ENCODE measurements around the gene RGS9. TPM values are rescaled to one million over a fixed set of nuclear protein-coding genes. Genes with fewer than 3 reads are reported as not detected.

The RGS9 gene
- total RNA-seq, 2 donors from 2014 or later: 5.3 to 7.3 TPM

DNA sequence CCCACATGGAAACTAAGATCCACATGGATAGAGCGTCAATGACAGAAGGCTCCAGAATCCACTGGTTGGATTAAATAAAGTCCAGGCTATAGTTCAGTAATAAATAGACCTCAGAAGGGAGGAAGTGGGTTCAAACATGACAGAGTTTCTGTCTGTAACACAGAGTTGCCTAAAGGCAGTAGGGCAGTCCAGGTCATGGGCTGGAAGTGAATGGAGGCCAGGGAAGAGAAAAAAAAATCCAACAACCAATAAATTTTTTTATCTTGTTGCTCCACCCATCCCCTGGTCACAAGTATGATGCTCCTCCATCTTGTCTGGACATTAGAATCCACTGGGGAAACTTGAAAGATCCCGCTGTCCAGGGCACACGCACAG, 92.4 kb downstream of the RGS9 start:
- DNase-seq (ENCODE audit: low spot score): no peak
- intact Hi-C loops (cut with DNase I): no loop called here

DNA sequence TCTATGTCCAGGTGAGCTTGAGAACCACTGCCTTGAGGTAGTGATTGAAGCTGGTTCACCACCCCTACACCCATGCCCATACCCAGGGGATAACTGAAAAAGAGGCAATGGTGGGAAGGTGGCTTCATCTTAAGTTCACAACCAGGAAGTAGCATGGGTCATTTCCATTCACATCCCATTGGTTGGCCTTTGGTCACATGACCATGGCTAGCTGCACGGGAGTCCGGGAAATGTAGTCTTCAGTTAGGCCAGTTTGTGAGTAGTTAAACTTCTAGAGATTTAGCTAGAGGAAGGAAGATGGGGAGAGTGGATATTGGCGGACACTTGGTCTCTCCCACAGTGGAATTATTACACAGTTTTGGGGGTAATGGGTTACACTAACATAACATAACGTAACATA, 92.9 kb downstream of the RGS9 start:
- no peak for DNase-seq (ENCODE audit: low spot score)
- intact Hi-C loops (cut with DNase I): no loop called here

DNA sequence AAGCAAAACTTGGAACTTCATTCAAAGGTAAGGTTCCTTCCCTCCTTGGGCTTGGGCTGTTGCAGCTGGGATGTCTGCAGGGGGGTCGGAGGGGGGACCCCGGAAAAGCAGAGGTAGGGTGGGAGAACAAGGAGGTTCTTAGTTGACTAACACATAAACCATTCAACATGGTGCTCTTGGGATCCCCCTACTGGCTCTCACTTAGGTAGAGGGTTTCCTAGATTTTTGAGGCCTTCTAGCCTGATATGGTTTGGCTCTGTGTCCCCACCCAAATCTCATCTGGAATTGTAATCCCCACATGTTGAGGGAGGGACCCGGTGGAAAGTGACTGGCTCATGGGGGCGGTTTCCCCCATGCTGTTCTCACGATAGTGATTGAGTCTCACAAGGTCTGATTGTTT, 93.9 kb downstream of the RGS9 start:
- no peak for DNase-seq (ENCODE audit: low spot score)
- intact Hi-C loops (cut with DNase I): no loop called here

DNA sequence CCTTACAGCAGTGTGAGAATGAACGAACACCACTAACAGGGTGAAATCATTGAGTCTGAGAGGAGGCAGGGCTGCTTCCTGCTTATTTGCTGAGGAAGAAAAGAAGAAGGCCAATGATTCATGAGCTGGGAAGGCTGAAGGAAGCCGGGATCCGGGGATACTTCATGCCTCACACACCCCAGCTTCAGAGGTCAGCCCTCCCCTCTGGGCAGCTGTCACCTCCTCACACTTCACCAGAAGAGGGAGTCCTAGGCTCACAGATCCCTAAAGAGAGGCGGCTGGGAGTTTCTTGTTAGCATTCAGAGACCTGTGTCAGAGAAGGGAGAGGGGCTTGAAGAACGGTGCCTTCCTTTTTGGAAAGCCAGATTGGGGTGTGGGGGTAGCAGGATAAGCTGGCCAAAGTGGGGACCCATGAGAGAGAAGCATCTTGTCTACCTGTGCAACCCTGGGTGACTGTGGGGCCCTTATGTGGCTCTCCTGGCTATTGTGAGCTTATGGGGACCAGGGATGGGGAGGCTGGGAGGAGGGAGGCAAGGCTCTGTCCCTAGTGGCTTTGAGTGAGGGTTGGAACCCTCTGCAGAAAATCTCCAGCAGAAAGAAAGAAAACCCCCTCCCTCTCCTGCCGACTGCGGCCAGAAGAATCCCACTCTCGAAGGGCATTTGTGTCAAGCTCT, 94.6 kb downstream of the RGS9 start:
- intact Hi-C loops (cut with DNase I): no loop called here
- DNase-seq (ENCODE audit: low spot score): no peak

DNA sequence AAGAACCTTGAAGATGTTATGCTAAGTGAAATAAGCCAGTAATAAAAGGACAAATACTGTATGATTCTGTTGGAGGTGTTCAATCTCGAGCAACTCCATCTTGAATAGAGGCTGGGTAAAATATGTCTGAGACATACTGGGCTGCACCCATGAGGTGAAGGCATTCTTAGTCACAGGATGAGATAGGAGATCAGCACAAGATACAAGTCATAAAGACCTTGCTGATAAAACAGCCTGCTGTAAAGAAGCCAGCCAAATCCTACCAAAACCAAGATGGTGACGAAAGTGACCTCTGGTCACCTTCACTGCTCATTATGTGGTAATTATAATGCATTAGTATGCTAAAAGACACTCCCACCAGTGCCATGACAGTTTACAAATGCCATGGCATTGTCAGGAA, 98.1 kb downstream of the RGS9 start:
- no peak for DNase-seq (ENCODE audit: low spot score)
- intact Hi-C loops (cut with DNase I): no loop called here

DNA sequence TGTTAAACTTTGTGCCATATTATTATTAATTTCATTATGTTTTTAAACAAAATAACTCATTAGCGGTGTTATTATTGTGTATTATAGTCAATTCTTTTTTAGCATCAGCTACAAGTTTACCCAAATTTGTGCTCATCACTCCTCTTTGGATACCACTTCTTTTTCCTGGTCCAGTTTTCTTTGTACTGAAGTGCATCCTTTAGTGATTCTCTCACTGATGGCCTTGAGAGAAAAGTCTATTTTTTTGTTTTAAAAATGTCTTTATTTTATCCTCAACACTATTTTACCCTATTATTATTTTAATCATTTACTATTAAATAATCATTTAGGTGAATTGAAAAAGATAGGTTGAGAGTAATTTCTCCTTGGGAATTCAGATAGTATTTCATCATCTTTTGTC, 99.2 kb downstream of the RGS9 start:
- intact Hi-C loops (cut with DNase I): no loop called here
- no peak for DNase-seq (ENCODE audit: low spot score)

DNA sequence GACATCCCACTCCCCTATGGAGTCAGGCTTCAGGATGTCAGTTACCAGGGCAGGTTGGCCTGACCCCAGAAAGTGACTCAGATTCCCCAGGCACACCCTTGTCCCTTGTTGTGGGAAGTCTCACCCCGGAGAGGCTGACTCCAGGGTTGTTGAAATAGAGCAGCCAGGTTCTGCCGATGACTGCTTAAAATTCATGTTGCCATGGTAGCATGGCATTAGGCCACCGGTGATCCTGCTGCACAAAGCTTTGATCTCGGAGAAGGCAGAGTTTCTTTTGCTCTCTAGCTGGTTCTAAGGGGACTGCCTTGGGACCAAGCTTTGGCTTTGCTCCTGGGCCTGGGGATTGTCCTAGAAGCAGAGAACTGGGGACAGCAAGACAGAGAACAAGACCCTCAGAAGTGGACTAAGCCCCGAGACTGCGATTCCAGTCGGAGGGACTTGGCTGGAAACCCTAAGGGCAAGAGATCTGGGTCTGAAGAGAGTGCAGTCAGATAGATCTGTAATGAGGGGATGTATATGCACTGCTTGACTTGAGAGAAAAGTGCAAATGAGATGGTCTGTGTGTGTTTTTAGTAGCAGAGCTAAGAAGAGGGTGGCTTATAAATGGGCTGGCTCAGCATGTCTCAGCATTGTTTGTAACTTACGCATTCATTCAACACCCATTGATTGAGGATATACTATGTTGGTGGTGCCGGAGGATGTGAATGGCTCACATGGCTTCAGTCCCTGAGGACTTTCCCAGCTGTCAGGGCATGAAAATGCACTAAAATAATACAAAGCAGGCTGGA, 106.9 kb downstream of the RGS9 start:
- intact Hi-C loops (cut with DNase I): no loop called here
- no peak for DNase-seq (ENCODE audit: low spot score)

DNA sequence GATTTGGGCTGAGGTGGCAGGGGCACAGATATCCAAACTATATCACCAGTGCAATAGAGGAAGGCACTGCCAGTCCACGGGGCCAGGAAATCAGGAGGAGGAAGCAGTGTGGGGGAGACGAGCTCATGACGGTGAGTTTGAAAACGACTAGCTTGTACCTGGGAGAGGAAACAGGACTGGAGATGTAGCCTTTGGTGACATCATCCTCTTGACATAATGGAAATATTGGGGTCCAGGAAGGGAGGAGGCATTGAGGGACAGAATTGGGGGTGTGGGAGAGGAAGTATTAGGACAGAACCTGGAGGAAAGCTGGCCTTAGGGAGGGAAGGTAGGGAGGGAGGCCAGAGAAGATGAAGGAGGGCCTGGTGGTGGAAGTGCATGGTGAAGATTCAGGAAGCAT, 109.1 kb downstream of the RGS9 start:
- no peak for DNase-seq (ENCODE audit: low spot score)
- intact Hi-C loops (cut with DNase I): no loop called here

DNA sequence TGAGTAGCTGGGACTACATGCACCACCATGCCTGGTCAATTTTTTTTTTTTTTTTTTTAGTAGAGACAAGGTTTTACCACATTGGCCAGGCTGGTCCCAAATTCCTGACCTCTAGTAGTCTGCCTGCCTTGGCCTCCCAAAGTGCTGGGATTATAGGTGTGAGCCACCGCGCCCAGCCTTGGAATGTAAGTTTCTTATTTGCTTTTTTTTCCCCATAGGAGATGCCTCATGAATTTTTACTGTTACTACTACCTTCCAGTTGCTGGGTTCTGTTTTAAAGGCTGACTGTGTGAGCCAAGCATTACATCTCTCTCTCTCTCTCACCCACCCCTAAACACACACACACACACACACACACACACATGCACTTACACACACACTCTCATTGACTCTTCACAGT, 112.6 kb downstream of the RGS9 start:
- intact Hi-C loops (cut with DNase I): no loop called here
- no peak for DNase-seq (ENCODE audit: low spot score)

DNA sequence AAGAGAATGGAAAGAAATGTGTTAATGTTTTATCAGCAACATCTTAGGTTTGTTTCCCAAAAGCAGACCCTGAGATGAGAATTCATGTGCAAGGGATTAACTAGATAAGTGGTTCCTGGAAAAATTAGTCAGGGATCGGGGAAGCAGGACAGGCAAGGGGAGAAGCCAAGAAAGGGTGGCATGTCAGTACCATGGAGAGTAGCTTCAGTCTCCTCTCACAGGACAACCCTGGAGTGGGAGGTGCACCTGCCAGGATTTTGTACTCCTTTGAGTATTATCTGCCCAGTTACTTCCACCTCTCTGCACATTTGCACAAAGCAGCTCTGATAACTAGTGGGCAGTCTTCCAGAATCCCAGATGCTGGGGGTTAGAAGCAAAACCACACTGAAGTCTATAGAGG, 117.0 kb downstream of the RGS9 start:
- DNase-seq (ENCODE audit: low spot score): no peak

DNA sequence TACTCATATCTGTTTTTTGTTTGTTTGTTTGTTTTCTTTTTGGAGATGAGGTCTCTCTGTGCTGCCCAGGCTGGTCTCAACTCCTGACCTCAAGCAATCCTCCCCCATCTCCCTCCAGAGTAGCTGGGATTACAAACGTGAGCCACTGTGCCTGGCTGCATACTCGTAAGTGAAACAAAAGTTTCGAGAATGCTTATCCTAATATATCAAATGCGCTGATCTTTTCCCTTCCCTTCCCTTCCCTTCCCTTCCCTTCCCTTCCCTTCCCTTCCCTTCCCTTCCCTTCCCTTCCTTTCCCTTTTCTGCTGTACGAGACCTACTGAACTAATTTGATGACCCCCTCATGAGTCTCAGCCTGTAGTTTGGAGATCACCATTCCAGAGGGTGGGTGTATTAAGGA, 122.1 kb downstream of the RGS9 start:
- intact Hi-C loops (cut with DNase I): no loop called here
- DNase-seq (ENCODE audit: low spot score): no peak

More for the DNA sequence above, 117.0 kb downstream of the RGS9 start:
- intact Hi-C loops (cut with DNase I): no loop called here

DNA sequence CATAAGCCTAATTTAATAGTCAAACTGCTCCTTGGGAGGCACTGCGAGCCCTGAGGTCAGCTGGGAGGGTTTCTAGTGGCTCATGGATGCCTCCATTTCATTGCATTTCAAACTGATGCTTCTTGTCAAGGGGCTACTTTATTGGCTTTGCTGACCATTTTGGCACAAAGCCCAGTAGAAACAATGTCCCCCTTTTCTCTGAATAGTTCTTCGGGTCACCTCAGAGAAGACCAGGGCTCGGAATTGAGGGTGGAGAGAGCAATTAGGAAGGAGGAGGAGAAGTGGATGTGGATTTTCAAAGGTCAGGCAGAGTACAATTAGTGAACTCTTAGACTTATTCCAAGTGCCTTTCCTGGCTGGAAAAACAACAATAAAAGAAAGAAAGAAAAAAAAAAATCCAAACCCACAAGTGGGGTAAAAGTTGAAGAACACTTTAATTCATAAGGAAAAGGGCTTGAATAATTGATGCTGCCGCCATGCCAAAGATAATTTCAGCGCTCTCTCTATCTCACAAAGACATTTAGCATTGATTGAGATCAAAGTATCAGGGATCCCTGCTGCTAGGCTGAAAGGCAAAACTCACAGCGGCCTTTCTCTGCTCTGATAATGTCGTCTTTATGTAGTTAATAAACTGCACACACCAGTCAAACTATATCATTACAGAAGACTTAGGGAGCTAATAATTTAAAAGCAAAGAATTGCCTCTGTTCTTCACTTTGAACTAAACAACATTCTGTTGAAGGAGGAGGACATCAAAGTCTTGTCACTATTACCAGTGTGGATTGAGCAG, 122.7 kb downstream of the RGS9 start:
- intact Hi-C loops (cut with DNase I): no loop called here
- DNase-seq (ENCODE audit: low spot score): no peak

DNA sequence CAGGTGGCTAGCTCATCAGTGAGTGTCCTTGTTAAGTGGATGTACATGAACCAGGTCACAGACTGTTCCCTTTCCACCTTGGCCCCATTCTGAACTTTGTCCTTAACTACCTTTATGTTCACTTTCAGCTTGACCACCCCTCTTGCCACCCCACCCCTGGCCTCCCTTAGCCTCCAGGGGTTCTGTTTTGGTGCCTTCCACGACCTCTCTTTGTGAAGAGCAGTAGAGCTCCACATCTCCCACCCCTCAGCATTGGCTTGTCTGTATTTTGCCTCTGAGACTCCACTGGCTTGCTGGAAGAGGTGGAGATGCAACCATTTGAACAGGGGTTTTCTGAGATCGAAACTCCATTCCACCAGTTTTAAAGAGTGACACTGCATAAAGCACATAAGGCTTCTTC, 123.5 kb downstream of the RGS9 start:
- DNase-seq (ENCODE audit: low spot score): no peak
- intact Hi-C loops (cut with DNase I): no loop called here

DNA sequence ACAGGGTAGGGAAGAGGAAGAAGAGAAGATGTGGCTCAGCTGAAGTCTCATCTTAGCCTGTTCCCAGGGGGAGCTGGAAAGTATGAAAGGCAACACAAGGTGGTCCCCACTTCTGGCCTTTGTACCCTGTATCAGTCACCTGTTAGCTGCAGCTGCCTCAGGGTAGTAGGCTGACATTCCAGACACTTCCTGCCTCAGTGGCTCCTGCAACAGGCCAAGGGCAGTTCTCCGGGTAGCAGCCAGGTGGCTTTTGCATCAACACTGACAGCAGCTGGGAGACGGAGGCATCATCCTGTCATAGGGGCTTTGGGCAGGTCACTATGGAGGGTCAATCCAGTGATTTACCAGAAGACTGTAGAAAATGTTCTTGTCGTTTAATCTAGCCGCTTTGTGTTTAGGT, 124.0 kb downstream of the RGS9 start:
- intact Hi-C loops (cut with DNase I): no loop called here
- no peak for DNase-seq (ENCODE audit: low spot score)

DNA sequence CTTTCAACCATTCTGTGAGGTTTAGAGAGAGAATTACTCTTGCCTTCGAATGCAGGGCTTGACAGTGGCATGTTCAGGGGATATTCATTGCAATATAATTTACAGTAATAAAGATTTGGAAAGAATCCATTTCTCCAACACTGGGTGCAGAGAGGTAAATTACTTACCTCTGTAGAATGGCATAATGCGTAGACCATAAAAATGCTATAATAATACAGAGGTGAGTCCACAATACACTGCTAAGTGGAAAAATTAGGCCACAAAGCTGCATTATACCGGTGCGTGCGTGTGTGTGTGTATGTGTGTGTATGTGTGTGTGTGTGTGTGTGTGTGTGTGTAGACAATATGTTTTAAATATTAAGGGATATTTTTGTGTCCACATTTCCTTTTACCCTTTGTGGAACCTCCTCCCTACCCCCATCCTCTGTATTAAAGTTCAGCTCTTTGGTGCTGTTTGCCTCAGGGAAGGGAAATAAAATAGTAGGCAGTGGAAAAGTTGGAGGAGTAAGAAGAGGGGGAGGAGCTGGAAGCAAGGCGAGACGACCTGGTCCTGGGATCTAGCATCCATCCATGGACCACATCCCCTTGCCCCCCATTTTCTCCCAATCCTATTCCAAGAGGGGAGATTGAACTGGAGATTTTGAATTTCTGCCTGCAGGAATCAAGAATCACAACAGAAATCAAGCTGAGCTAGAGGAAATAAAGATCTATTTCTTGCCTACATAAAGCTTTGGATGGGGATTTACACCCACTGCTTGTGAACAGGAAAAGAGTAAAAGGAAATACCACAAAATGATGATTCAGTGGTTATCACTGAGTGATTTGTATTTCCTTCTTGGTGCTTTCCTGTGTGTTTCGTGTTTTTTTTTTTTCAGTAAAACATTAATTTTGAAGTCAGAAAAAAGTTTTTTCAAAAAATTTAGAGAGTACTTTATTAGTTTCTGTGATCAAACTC, 124.8 kb downstream of the RGS9 start:
- intact Hi-C loops (cut with DNase I): no loop called here
- no peak for DNase-seq (ENCODE audit: low spot score)

DNA sequence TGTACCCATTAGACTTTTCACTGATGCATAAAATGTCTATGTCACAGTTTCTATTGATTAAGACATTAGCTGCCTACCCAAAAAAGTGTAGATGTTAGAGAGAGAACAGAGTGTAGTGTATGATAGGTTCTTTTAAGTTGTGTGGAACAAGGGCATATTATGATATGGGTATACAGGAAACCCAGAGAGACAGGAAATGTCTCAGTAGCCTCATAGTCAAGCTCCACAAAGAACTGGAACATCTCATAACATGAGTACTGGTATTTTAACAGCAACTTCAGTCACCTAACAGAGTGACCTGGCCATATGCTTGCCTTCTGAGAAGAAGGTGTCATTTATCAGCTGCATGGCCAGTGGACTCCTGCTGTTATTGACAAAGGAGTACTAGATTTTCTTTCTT, 128.1 kb downstream of the RGS9 start:
- intact Hi-C loops (cut with DNase I): no loop called here
- DNase-seq (ENCODE audit: low spot score): no peak

DNA sequence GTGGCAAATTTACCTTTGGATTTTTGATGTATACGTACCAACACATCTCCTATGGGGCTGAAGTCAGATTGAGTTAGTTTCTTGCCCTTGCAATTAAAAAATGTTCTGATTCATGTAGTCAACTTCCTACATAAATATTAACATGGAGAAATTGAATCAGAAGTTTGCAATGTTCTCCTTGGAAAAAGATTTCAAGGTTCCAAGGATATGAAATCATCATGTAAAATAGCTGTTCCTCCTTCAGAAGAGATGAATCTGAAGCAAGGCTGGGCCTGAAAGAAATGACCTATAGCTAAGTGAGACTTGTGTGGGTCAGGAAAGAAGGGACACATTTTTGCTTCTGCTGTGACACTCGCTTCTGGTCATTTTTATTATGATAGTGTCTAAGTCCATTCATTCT, 131.7 kb downstream of the RGS9 start:
- DNase-seq (ENCODE audit: low spot score): no peak
- intact Hi-C loops (cut with DNase I): no loop called here

DNA sequence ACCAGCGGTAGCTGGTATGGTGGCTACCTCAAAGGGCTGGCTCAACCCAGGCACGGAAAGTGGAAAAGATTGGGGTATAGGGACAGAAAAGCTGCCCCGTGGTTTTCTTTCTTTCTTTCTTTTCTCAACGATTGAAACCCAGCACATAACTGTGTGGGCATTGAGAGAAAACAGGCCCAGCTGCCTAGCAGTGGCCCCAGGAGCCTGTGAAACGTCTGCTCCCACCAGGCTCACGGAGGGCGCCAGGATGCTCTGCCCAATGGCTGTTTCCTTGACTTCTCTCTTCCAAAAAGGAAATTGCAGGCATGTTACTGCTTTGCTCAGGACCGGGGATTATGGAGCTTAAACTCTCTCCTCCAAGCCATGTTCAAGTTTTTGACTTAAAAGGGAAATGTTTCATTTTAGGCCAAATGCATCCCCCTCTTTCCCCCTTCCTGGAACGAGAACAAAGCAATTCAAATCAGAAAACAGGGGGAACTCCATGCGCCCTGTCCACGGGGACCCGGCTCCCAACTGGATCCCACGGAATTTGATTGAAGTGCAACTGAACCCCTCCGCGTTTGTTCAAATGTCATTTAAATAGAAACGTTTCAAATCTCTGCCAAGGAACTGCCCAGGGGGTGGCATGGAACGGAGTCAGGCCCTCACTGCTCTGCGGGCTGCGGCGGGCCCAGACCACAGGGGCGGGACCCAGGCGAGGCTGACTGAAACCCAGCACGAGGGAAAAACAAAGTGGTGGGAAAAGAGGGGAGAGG, 133.5 kb downstream of the RGS9 start:
- DNase-seq (ENCODE audit: low spot score): no peak
- intact Hi-C loops (cut with DNase I): no loop called here

DNA sequence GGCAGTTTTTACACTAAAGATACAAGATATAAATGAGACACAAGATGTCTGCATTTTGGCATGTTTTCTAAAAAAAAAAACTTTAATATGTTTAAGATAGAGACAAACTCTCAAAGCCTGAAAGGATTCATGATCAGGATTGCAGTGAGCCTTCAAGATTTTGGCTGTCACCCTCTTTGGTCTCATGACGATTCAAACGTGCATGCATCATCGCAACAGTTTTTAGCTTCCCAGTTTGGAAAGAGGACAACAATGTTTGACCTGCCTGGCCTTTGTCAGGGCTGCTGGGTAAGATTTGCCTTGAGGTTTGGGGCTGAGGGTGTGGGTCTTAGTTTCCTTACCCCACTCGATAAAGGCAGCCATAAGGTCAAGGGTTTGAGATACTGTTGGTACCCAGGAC, 134.1 kb downstream of the RGS9 start:
- DNase-seq (ENCODE audit: low spot score): no peak
- intact Hi-C loops (cut with DNase I): no loop called here
